Panc1 (cell line): ENCODE data around the gene PPM1M. TPM values are rescaled to one million over a fixed set of nuclear protein-coding genes. Genes with fewer than 3 reads are reported as not detected.

Experiments used
- ATAC-seq: fragments of 200-7000 bp; cut with Tn5 transposase; 2 replicates; pipeline ENCODE4 v1.9.1; 2020; ENCODE audit warnings: mild to moderate bottlenecking, moderate library complexity
- Bru-seq: library from RNA; stranded (reverse); fragments of 400-500 nt; gene quantifications from one replicate; lab custom pipeline; 2021; lab: Mats Ljungman, UMichigan
- BruChase-seq, 2 experiments: library from RNA; stranded (reverse); fragments of 400-500 nt; gene quantifications; one replicate each; lab custom pipeline; 2021; lab: Mats Ljungman, UMichigan
- BruUV-seq: library from RNA; stranded (reverse); fragments of 400-500 nt; replicated peaks from 2 replicates; lab custom pipeline; 2021; lab: Mats Ljungman, UMichigan
- CTCF ChIA-PET: fragments of 300-600 bp; sonication (Branson Sonifier 250); formaldehyde crosslinking; loops from one replicate; lab custom pipeline; 2022; ENCODE audit warnings: antibody characterized with exemption; lab: Charles Lee
- POLR2A ChIA-PET: fragments of 300-600 bp; sonication (Branson Sonifier 250); formaldehyde crosslinking; loops from one replicate; lab custom pipeline; 2022; ENCODE audit warnings: antibody characterized with exemption; lab: Charles Lee
- DNase-seq: peaks from one replicate; pipeline ENCODE4 v3.0.0-alpha.2; 2010; ENCODE audit warnings: low read depth, low spot score
- H3K27ac ChIP-seq: 2 replicates; pipeline ENCODE4 v1.5.1; 2011; ENCODE audit warnings: mild to moderate bottlenecking, low read length, inconsistent platforms
- H3K27me3 ChIP-seq: fragments of 200-500 bp; sonication (Bioruptor generic); 2 replicates; pipeline ENCODE4 v1.6.0; 2014; ENCODE audit warnings: low read length, inconsistent platforms; ENCODE audit not compliant: control insufficient read depth, insufficient read depth
- H3K36me3 ChIP-seq: fragments of 200-500 bp; sonication (Bioruptor generic); 2 replicates; pipeline ENCODE4 v1.5.1; 2014; ENCODE audit warnings: inconsistent platforms, mild to moderate bottlenecking, low read length, moderate library complexity; ENCODE audit not compliant: control insufficient read depth, insufficient read depth
- H3K4me1 ChIP-seq: 2 replicates; pipeline ENCODE4 v1.5.1; 2011; ENCODE audit warnings: inconsistent platforms, mild to moderate bottlenecking, low read length, moderate library complexity; ENCODE audit not compliant: control insufficient read depth, insufficient read depth
- H3K4me3 ChIP-seq, 2 experiments: 2 replicates each; pipeline ENCODE4 v1.5.1; 2011 to 2012; ENCODE audit warnings: low read depth in 2 of 2, low read length in 2 of 2, mild to moderate bottlenecking in 2 of 2, inconsistent platforms in 1 of 2, moderate library complexity in 1 of 2
- H3K9me3 ChIP-seq: fragments of 200-500 bp; sonication (Bioruptor generic); 2 replicates; pipeline ENCODE4 v1.5.1; 2014; ENCODE audit warnings: low read depth, mild to moderate bottlenecking, inconsistent platforms, low read length, moderate library complexity; ENCODE audit not compliant: control insufficient read depth, insufficient read depth
- CTCF ChIP-seq: fragments of 450-650 bp; IDR thresholded peaks from 2 replicates; pipeline ENCODE4 v1.5.1; 2017; ENCODE audit warnings: mild to moderate bottlenecking
- POLR2AphosphoS5 ChIP-seq: IDR thresholded peaks from 2 replicates; pipeline ENCODE4 v1.6.1; 2012; ENCODE audit warnings: mild to moderate bottlenecking, low read depth, low read length, moderate library complexity
- REST ChIP-seq, 2 experiments: IDR thresholded peaks; 2 replicates each; pipeline ENCODE4 v1.6.1; 2011 to 2012; ENCODE audit warnings: low read depth in 2 of 2, control low read depth in 1 of 2, low read length in 1 of 2, mild to moderate bottlenecking in 1 of 2, moderate library complexity in 1 of 2; ENCODE audit not compliant: insufficient read depth in 1 of 2
- SIN3A ChIP-seq: IDR thresholded peaks from 2 replicates; pipeline ENCODE4 v1.6.1; 2012; ENCODE audit warnings: low read depth, mild to moderate bottlenecking, low read length, moderate library complexity, borderline replicate concordance; ENCODE audit not compliant: insufficient read depth
- TCF7L2 ChIP-seq: IDR thresholded peaks from 2 replicates; pipeline ENCODE4 v1.6.1; 2011; ENCODE audit warnings: mild to moderate bottlenecking, low read depth, low read length, inconsistent platforms
- in situ Hi-C: cut with HindIII; loops from 2 replicates; pipeline ENCODE4 v1.10.0; 2016; ENCODE audit warnings: low sequenced_read_pairs, low pct_unique_long_range_greater_than_20kb
- intact Hi-C: fragments of 100-400 bp; cut with micrococcal nuclease; formaldehyde crosslinking; loops from one replicate; pipeline ENCODE4 v1.10.0; 2022; ENCODE audit not compliant: unreplicated experiment
- long read RNA-seq: library from polyadenylated mRNA; unstranded; transcript quantifications from one replicate; pipeline ENCODE4 v2.0.0, GENCODE V29; 2021; ENCODE audit not compliant: unreplicated experiment
- polyA plus RNA-seq: library from polyadenylated mRNA; unstranded; fragments of >200 nt; gene quantifications from one replicate; pipeline ENCODE4 v1.2.1, GENCODE V29; 2012; ENCODE audit warnings: missing spikeins; ENCODE audit not compliant: insufficient read length
- total RNA-seq: library from RNA; stranded (reverse); gene quantifications from one replicate; pipeline ENCODE4 v1.2.1, GENCODE V29; 2021; ENCODE audit not compliant: unreplicated experiment

The PPM1M gene
- total RNA-seq, result 9.7 TPM
- 10.7 TPM for polyA plus RNA-seq
- percentile 43 among the genes with signal in this experiment for Bru-seq, nascent RNA
- BruChase-seq, experiment 1, labeled RNA remaining after a 2-hour chase, result percentile 47 among the genes with signal in this experiment
- percentile 47 among the genes with signal in this experiment for BruChase-seq, experiment 2, labeled RNA remaining after a 6-hour chase
- long read RNA-seq, partial matches to known transcripts, result 4 of 19 reads
- long read RNA-seq, other reads (novel, unspliced or antisense), result 11 of 19 reads

- Histone ChIP-seq H3K27me3 (no peaks in the 10 kb centered on the region), H3K4me3 (peak within 1 kb of the TSS; percentile 52 to 65), H3K36me3 (no peaks in the 10 kb centered on the region), H3K27ac (peak within 1 kb of the TSS; percentile 65), H3K9me3 (no peaks in the 10 kb centered on the region), H3K4me1 (peaks cover 3% of the 10 kb centered on the region)
- BruUV-seq, result no TSS peak
- TF ChIP-seq POLR2AphosphoS5 (no peak), SIN3A (peak; percentile 36; the same call in 1 of the 2 replicates)
- DNase-seq (no peak), ATAC-seq (peak; percentile 83)
- in situ Hi-C loops, result no loop called here
- ChIA-PET CTCF (no interaction called here), POLR2A (no interaction called here)
- intact Hi-C loops, result no loop called here
These were observed at the start of gene PPM1M for GRCh38 chr3:52245322-52246263. PPM1M (plus strand) TSS chr3:52245759; CDS start chr3:52245825, 66 bp downstream.

GRCh38 chr3:52195823-52196331 lies 49.7 kb upstream of the PPM1M start:
- no peak overlapping the region for H3K4me3 ChIP-seq
- no TSS peak for BruUV-seq
- ChIA-PET POLR2A (no interaction called here), CTCF (no interaction called here)
- no peak for DNase-seq
- in situ Hi-C loops (no loop called here), intact Hi-C loops (no loop called here)
- H3K36me3 ChIP-seq, result peaks cover 3% of the 10 kb centered on the region
- peaks cover 14% of the 10 kb centered on the region for H3K4me1 ChIP-seq
- no peak for ATAC-seq
- no peaks in the 10 kb centered on the region for H3K27me3 ChIP-seq
- no peak overlapping the region for H3K27ac ChIP-seq
- TF ChIP-seq REST (IDR thresholded peaks at IDR 0.05; ENCODE audit: insufficient read depth in 1 of 2, low read depth in 2 of 2, low read length in 1 of 2) (no peak), TCF7L2 (no peak), CTCF (no peak), POLR2AphosphoS5 (no peak), SIN3A (no peak)
- no peaks in the 10 kb centered on the region for H3K9me3 ChIP-seq
